Activated B cell treated with CpG ODN at 0.5 μM for 24 hours (primary cell): ENCODE measurements around the gene HERC5. TPM values are rescaled to one million over a fixed set of nuclear protein-coding genes. Genes with fewer than 3 reads are reported as not detected.

Source experiments
- ATAC-seq: fragments of 200-7000 bp; cut with Tn5 transposase; one replicate; pipeline ENCODE4 v1.10.0; 2021; ENCODE audit warnings: low read depth, mild to moderate bottlenecking, moderate library complexity
- CTCF ChIA-PET: fragments of 350-600 bp; sonication (Branson Sonifier 250); formaldehyde crosslinking; loops from one replicate; lab custom pipeline; 2021; ENCODE audit warnings: antibody characterized with exemption; lab: Charles Lee
- POLR2A ChIA-PET: fragments of 350-600 bp; sonication (Branson Sonifier 250); formaldehyde crosslinking; loops from one replicate; lab custom pipeline; 2021; ENCODE audit warnings: antibody characterized with exemption; lab: Charles Lee
- DNase-seq: peaks from one replicate; pipeline ENCODE4 v3.0.0; 2022
- H3K27ac Mint-ChIP-seq: one replicate; pipeline ENCODE4 v1.8.0; 2020; ENCODE audit warnings: mixed read lengths
- H3K27me3 Mint-ChIP-seq: one replicate; pipeline ENCODE4 v1.8.0; 2021; ENCODE audit warnings: mixed read lengths
- H3K36me3 Mint-ChIP-seq: one replicate; pipeline ENCODE4 v1.8.0; 2021; ENCODE audit warnings: low read depth, mixed read lengths
- H3K4me1 Mint-ChIP-seq: one replicate; pipeline ENCODE4 v1.8.0; 2021; ENCODE audit warnings: mixed read lengths
- H3K4me3 Mint-ChIP-seq: one replicate; pipeline ENCODE4 v1.8.0; 2020; ENCODE audit warnings: mild to moderate bottlenecking, mixed read lengths
- H3K9me3 Mint-ChIP-seq: one replicate; pipeline ENCODE4 v1.8.0; 2020; ENCODE audit warnings: mixed read lengths
- CTCF ChIP-seq: fragments of 200-600 bp; IDR thresholded peaks from one replicate; pipeline ENCODE4 v1.8.0; 2022; ENCODE audit warnings: antibody characterized with exemption, mild to moderate bottlenecking
- intact Hi-C: fragments of 100-400 bp; cut with micrococcal nuclease; formaldehyde crosslinking; loops from one replicate; pipeline ENCODE4 v1.15.1; 2024
- total RNA-seq: library from RNA; stranded (reverse); gene quantifications from 2 replicates; pipeline ENCODE4 v1.2.3, GENCODE V29; 2022

The HERC5 gene
- total RNA-seq, 1 donor from 2014 or later, result 4.8 TPM

GRCh38 chr4:88489100-88489761, 32.3 kb downstream of the HERC5 start:
- CTCF ChIA-PET, result no interaction called here
- TF ChIP-seq CTCF, result no peak
- no peak for ATAC-seq

DNA sequence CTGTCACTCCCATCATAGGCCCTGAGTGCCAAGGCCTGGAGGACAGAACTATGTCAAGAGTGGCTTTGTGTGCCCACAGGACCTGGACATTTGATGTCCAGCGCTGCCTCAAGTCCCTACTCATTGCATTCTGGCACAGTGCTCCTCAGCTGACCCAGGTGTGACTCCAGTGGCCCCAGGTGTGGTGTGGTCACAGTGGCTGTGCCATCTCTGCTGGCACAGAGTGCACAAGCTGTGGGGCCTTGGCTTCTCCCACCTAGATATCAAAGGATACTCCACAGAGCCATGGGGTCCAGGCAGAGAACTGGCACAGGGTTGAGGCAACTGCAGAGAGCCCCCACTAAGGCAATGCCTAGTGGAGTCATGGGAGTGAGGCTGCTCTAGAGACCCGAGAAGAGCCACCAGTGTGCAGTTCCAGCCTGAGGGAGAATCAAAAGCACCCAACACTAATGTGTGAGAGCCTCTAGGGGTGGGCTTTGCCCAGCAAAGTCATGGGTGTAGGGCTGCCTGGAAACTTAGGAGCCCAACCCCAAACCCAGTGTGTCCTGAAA, 41.0 kb downstream of the HERC5 start:
- ChIA-PET CTCF (no interaction called here), POLR2A (no interaction called here)
- no peak for TF ChIP-seq CTCF
- H3K36me3 Mint-ChIP-seq, result peaks cover 22% of the 10 kb centered on the region
- ATAC-seq, result no peak
- H3K4me1 Mint-ChIP-seq, result no peaks in the 10 kb centered on the region
- H3K9me3 Mint-ChIP-seq, result no peaks in the 10 kb centered on the region
- no peaks in the 10 kb centered on the region for H3K27me3 Mint-ChIP-seq
- DNase-seq, result no peak
- no peak overlapping the region for H3K4me3 Mint-ChIP-seq
- intact Hi-C loops, result no loop called here
- no peak overlapping the region for H3K27ac Mint-ChIP-seq

More at GRCh38 chr4:88489100-88489761, 32.3 kb downstream of the HERC5 start:
- no peak overlapping the region for H3K4me3 Mint-ChIP-seq
- H3K36me3 Mint-ChIP-seq, result peaks cover 26% of the 10 kb centered on the region
- H3K27me3 Mint-ChIP-seq, result no peaks in the 10 kb centered on the region
- no peak for DNase-seq
- POLR2A ChIA-PET, result no interaction called here
- H3K4me1 Mint-ChIP-seq, result no peaks in the 10 kb centered on the region
- intact Hi-C loops, result no loop called here
- H3K9me3 Mint-ChIP-seq, result no peaks in the 10 kb centered on the region
- H3K27ac Mint-ChIP-seq, result no peak overlapping the region

DNA sequence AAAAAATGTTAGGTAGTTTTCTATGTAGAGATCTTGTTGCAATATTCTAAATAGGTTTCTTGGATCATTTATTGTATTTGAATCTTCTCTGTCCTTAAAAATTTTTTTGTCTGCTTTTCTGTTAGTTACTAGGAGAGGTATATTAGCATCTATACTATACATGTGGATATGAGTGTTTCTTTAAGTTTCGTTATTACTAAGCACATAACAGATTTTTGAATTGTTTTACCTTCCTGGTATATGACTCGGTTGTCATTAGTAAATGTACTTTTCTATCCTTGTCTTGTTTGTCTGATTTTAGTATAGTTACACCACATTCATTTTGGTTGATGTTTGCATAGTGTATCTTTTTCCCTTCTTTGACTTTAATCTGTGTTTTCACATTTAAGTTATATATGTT, 46.4 kb downstream of the HERC5 start:
- no peak overlapping the region for H3K27ac Mint-ChIP-seq
- intact Hi-C loops, result no loop called here
- H3K4me3 Mint-ChIP-seq, result no peak overlapping the region
- no peaks in the 10 kb centered on the region for H3K27me3 Mint-ChIP-seq
- H3K9me3 Mint-ChIP-seq, result no peaks in the 10 kb centered on the region
- TF ChIP-seq CTCF, result no peak
- CTCF ChIA-PET, result no interaction called here
- DNase-seq (no peak), ATAC-seq (no peak)
- no peaks in the 10 kb centered on the region for H3K4me1 Mint-ChIP-seq
- POLR2A ChIA-PET, result no interaction called here
- H3K36me3 Mint-ChIP-seq, result peaks cover 16% of the 10 kb centered on the region

- ChIA-PET POLR2A (no interaction called here), CTCF (interaction anchor here (1.8 to 11.5 kb wide), 2 partner anchors 294 to 300 kb away, joined by 4 to 201 read pairs; no protein-coding TSS in a partner anchor)
- DNase-seq (no peak), ATAC-seq (no peak)
- H3K4me1 Mint-ChIP-seq, result no peaks in the 10 kb centered on the region
- no peak for TF ChIP-seq CTCF
- H3K27me3 Mint-ChIP-seq, result no peaks in the 10 kb centered on the region
- no peaks in the 10 kb centered on the region for H3K9me3 Mint-ChIP-seq
- H3K36me3 Mint-ChIP-seq, result no peaks in the 10 kb centered on the region
- no peak overlapping the region for H3K4me3 Mint-ChIP-seq
- intact Hi-C loops, result no loop called here
- H3K27ac Mint-ChIP-seq, result no peak overlapping the region
Observed at GRCh38 chr4:88511236-88511635, 54.3 kb downstream of the HERC5 start.
